DOHH2 (cell line): ENCODE data around the gene CDC16.

Source experiments
- CTCF ChIP-seq: fragments of 200-600 bp; sonication (generic); IDR thresholded peaks from one replicate; pipeline ENCODE4 v1.5.1; 2014; ENCODE audit warnings: antibody characterized with exemption, mild to moderate bottlenecking, low read depth, low read length; ENCODE audit not compliant: poor library complexity, severe bottlenecking
- EZH2phosphoT487 ChIP-seq: fragments of 200-600 bp; sonication (generic); IDR thresholded peaks from 2 replicates; pipeline ENCODE4 v1.6.1; 2017; ENCODE audit warnings: borderline replicate concordance, mild to moderate bottlenecking, antibody characterized with exemption, low read length, moderate library complexity, mixed read lengths

- TF ChIP-seq CTCF: no peak
- TF ChIP-seq EZH2phosphoT487: no peak
These were observed 65.1 kb downstream of the CDC16 start for GRCh38 chr13:114299604-114300305.
